BE2C (cell line): ENCODE data around the gene PDE8A.

Experiments
- DNase-seq: peaks from one replicate; pipeline ENCODE4 v3.0.0-alpha.2; 2020
- H3K27me3 ChIP-seq: fragments of 250-450 bp; sonication (Bioruptor Pico); 2 replicates; pipeline ENCODE4 v1.5.1; 2020; ENCODE audit warnings: mild to moderate bottlenecking
- H3K36me3 ChIP-seq: fragments of 250-450 bp; sonication (Bioruptor Pico); 2 replicates; pipeline ENCODE4 v1.5.1; 2020; ENCODE audit warnings: mild to moderate bottlenecking
- H3K4me1 ChIP-seq: fragments of 250-450 bp; sonication (Bioruptor Pico); 2 replicates; pipeline ENCODE4 v1.5.1; 2020
- H3K4me3 ChIP-seq: 2 replicates; pipeline ENCODE4 v1.5.1; 2011; ENCODE audit warnings: low read depth, low read length
- H3K9me3 ChIP-seq: fragments of 250-450 bp; sonication (Bioruptor Pico); 2 replicates; pipeline ENCODE4 v1.5.1; 2020
- CTCF ChIP-seq: IDR thresholded peaks from 2 replicates; pipeline ENCODE4 v1.5.1; 2012; ENCODE audit warnings: mild to moderate bottlenecking, low read depth, low read length

Gene PDE8A

GRCh38 chr15:84976746-84977345 lies 4.8 kb upstream of the PDE8A start:
- H3K9me3 ChIP-seq: no peaks in the 10 kb centered on the region
- no peaks in the 10 kb centered on the region for H3K4me1 ChIP-seq
- H3K27me3 ChIP-seq: no peaks in the 10 kb centered on the region
- DNase-seq: no peak
- H3K4me3 ChIP-seq: no peak overlapping the region
- no peaks in the 10 kb centered on the region for H3K36me3 ChIP-seq
- no peak for TF ChIP-seq CTCF

- peak overlapping the region; percentile 84; the same call in 1 of the 2 replicates for H3K4me3 ChIP-seq
- no peaks in the 10 kb centered on the region for H3K27me3 ChIP-seq
- no peak for DNase-seq
- no peaks in the 10 kb centered on the region for H3K4me1 ChIP-seq
- H3K9me3 ChIP-seq: no peaks in the 10 kb centered on the region
- TF ChIP-seq CTCF: no peak
- no peaks in the 10 kb centered on the region for H3K36me3 ChIP-seq
Measured at GRCh38 chr15:84979651-84980050, 2.0 kb upstream of the PDE8A start.

GRCh38 chr15:84980196-84981053 lies 1.2 kb upstream of the PDE8A start:
- no peaks in the 10 kb centered on the region for H3K27me3 ChIP-seq
- peak; percentile 90 for DNase-seq
- no peaks in the 10 kb centered on the region for H3K9me3 ChIP-seq
- no peak for TF ChIP-seq CTCF
- peak overlapping the region; percentile 84 for H3K4me3 ChIP-seq
- no peaks in the 10 kb centered on the region for H3K36me3 ChIP-seq
- H3K4me1 ChIP-seq: no peaks in the 10 kb centered on the region

- peak; percentile 96 for DNase-seq
- H3K36me3 ChIP-seq: no peaks in the 10 kb centered on the region
- H3K4me1 ChIP-seq: no peaks in the 10 kb centered on the region
- peak overlapping the region; percentile 84 for H3K4me3 ChIP-seq
- no peaks in the 10 kb centered on the region for H3K9me3 ChIP-seq
- no peak; the same call in 1 of the 2 replicates for TF ChIP-seq CTCF
- no peaks in the 10 kb centered on the region for H3K27me3 ChIP-seq
Measured at GRCh38 chr15:84981054-84981710, 474 bp upstream of the PDE8A start.

- no peak for TF ChIP-seq CTCF
- Histone ChIP-seq H3K36me3 (no peaks in the 10 kb centered on the region), H3K4me3 (peak overlapping the region; percentile 84), H3K27me3 (no peaks in the 10 kb centered on the region), H3K4me1 (no peaks in the 10 kb centered on the region), H3K9me3 (no peaks in the 10 kb centered on the region)
- peak; percentile 14 for DNase-seq
Measured at GRCh38 chr15:84982301-84982920, 755 bp downstream of the PDE8A start.
